GM19035 (cell line): ENCODE measurements around the gene AUH.
"Not testable (repeated sequence)": the region's sequence is repeated elsewhere in the genome, so short reads cannot be mapped to it uniquely, and the experiment has no call there.

Source experiments
- ATAC-seq: cut with Tn5 transposase; IDR thresholded peaks from one replicate; pipeline ENCODE4 v1.9.1; 2021; ENCODE audit not compliant: unreplicated experiment

AUH gene, protein sequence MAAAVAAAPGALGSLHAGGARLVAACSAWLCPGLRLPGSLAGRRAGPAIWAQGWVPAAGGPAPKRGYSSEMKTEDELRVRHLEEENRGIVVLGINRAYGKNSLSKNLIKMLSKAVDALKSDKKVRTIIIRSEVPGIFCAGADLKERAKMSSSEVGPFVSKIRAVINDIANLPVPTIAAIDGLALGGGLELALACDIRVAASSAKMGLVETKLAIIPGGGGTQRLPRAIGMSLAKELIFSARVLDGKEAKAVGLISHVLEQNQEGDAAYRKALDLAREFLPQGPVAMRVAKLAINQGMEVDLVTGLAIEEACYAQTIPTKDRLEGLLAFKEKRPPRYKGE

GRCh38 chr9:91361291-91362050 is at the start of gene AUH:
AUH (minus strand) TSS chr9:91361918; CDS start chr9:91361889, 29 bp downstream.
- peak; percentile 85 for ATAC-seq

DNA sequence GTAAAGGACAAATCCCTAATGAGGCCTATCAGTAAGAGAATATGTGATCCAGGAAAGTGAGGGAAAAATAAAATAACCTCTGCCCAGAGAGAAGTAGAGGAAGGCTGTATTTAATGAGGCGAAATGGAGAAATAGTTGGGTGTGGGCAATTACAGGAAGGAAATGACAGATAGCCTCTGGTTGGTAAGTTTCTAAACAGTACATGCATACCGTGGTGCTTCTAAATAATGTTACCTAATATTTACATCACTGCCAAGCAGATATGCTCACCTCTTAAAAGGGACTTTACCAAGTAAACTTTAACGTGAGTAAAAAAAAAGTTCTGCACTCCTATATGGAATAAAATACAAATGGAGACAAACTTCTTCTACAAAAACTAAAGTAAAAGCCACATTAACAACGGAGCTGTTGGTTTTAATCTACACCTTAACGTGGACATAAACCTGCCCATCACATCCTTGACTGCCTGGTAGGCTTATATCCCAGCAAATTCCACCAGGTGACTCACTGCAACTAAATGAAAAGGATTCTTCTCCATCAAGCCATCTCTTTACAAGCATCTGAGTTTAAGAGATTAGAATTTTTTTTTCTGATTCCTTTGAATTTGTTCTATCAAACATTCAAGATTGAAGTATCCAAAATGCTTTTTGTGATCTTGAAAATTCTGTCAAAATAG is 49.5 kb upstream of the AUH start:
- no peak for ATAC-seq

DNA sequence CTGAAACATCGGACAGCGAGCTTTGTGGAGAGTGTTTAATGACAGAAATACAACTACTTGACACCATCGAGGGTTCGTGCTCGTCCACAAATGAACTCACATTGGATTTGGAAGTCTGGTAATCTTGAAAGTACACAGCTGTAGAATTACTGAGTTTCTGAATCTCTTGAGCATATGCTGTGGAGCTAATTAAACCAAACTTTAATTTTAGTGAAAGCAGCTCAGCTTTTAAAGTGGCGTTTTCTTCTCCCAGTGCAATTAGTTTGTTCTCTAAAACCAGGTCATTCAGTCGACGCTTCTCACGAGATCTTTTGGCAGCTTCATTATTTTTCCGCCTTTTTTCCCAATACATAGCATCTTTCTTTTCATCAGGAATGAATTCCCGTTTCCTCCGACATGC is 48.4 kb upstream of the AUH start:
- no peak for ATAC-seq

- ATAC-seq = no peak
These were observed 46.8 kb upstream of the AUH start for GRCh38 chr9:91408475-91408874.

- ATAC-seq = no peak
These were observed 46.0 kb upstream of the AUH start for GRCh38 chr9:91407580-91408318.

- ATAC-seq = no peak
These were observed 43.8 kb upstream of the AUH start for GRCh38 chr9:91405343-91406077.

DNA sequence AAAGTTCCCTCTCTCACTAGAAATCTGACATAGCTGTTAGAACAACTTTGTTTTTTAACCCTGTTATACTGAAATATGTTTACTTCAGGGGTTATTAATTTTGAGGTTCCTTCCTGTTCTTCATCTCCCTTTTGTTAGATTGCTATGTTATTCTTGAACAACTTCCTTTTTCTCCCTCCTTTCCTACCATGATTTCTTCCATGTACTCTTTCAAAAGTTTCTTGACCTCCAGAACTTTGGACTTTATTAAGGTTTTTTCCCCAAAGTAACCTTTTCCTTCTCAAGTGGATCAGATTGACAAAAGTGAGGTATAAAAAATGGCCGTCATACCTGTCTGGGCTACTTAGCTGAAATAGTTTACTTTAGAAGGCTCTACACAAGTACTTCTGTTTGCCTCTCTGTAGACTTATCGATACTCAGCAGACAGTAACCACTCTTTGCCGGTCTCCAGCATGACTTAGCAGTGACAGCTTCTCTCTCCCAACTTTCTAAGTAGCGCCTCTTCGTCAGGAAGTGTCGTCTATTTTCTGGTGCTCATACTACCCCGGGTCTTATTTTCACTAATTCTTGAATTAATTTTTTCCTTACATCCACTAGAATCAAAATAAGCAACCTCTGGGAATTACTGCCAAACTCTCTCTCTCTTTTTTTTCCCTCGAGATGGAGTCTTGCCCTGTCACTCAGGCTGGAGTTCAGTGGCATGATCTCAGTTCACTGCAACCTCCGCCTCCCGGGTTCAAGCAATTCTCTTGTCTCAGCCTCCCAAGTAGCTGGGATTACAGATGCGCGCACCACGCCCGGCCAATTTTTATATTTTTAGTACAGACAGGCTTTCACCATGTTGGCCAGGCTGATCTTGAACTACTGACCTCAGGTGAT is 42.2 kb upstream of the AUH start:
- no peak for ATAC-seq

GRCh38 chr9:91398926-91399325 is 37.2 kb upstream of the AUH start:
- no peak for ATAC-seq

GRCh38 chr9:91395553-91396471 is 34.1 kb upstream of the AUH start:
- ATAC-seq = peak; percentile 67

GRCh38 chr9:91395106-91395552 is 33.4 kb upstream of the AUH start:
- no peak for ATAC-seq

- ATAC-seq = no peak
These were observed 32.1 kb upstream of the AUH start for GRCh38 chr9:91393826-91394225.

DNA sequence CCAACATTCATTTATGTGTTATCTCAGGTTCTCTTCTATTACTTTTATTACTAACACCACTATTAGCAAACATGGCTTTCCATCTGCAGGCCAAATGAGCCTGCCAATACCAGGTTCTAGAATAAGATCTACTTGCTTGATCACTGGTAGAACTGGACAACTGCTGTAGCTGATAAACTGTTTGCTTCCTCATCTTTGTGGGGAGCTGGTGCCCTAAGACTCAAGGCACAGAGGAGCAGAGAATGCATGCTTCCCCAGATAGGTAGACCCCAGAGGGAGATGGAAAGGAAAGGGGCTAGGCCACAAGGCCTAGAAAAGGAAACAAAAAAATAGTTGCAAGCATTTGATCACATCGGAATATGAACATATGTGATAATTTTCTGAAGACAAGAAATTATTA is 30.7 kb upstream of the AUH start:
- ATAC-seq = no peak

DNA sequence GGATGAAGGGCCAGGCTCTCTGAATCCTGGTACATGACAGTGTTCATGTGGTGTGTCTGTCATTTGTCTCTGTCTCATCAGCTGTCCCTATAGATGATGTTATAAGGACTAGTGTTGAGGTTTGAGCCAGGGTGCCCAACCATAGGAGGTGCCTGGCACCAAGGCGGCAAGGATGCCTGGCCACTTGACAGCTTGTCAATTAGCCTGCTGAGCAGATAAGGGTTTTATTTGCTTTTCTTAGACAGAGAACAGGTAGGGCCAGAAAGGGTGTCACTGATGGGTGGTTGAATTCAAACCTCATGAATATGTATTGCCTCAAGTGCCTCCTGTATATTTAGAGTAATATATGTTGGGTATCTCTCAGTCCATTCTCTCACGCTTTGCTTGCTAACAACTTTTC is 30.1 kb upstream of the AUH start:
- no peak for ATAC-seq

DNA sequence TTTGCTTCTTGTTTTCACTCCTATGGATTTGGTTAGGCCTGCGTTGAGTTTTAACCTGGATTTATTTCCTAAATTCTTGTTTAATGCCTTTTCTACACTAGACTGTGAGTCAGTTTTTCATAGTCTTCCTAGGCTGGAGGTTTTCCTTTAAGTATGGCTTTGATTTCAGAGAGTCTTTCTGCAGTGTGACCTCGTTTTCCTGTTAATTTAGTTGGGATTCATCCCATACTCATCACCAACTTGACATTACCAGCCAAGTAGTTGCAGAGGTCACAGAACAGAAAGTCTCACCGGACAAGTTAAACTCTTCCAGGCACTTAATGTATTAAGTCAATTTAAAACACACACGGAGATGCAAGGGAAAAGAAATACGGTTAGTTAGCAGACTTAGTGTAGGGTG is 29.7 kb upstream of the AUH start:
- ATAC-seq = no peak

- not testable (repeated sequence) for ATAC-seq
These were observed 28.0 kb upstream of the AUH start for GRCh38 chr9:91389686-91390085.

DNA sequence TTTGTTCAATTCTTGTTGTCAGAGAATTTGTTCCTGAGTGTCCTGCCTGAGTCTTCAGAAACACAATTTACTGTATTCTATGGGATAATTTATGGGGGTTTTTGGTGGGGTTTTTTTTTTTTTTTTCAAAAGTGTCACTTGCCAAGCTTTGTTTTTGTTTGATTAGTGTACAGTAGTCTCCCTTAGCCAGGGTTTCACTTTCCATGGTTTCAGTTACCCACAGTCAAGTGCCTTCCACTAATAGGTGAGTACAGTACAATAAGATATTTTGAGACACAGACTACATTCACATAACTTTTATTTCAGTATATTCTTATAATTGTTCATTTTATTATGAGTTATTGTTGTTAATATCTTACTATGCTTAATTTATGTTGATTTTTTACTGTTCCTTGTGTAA is 25.0 kb upstream of the AUH start:
- ATAC-seq = no peak

- no peak for ATAC-seq
These were observed 23.2 kb upstream of the AUH start for GRCh38 chr9:91384954-91385353.

GRCh38 chr9:91383577-91383976 is 21.9 kb upstream of the AUH start:
- no peak for ATAC-seq
